SK-N-SH (cell line): ENCODE results near the gene ETV6.

ENCODE experiments used
- CHD2 ChIP-seq: fragments of 150-350 bp; IDR thresholded peaks from 2 replicates; pipeline ENCODE4 v1.6.1; 2018; ENCODE audit warnings: low read length; ENCODE audit not compliant: partially characterized antibody
- ELF1 ChIP-seq: IDR thresholded peaks from 2 replicates; pipeline ENCODE4 v1.4.0; 2012
- EP300 ChIP-seq, 2 experiments: IDR thresholded peaks; 2 replicates each; pipeline versions ENCODE4 v1.4.0 to v1.6.1; 2012; ENCODE audit warnings: borderline replicate concordance in 1 of 2, low read depth in 1 of 2, low read length in 1 of 2
- FOSL2 ChIP-seq: IDR thresholded peaks from 2 replicates; pipeline ENCODE4 v1.4.0; 2012; ENCODE audit warnings: low read depth, mild to moderate bottlenecking, moderate library complexity, borderline replicate concordance
- FOXM1 ChIP-seq: IDR thresholded peaks from 2 replicates; pipeline ENCODE4 v1.4.0; 2012; ENCODE audit warnings: low read depth, mild to moderate bottlenecking
- GABPA ChIP-seq: IDR thresholded peaks from 2 replicates; pipeline ENCODE4 v1.4.0; 2012; ENCODE audit warnings: low read depth, mild to moderate bottlenecking
- JUND ChIP-seq: IDR thresholded peaks from 2 replicates; pipeline ENCODE4 v1.4.0; 2012
- TAF1 ChIP-seq: IDR thresholded peaks from 2 replicates; pipeline ENCODE4 v1.6.1; 2012; ENCODE audit warnings: low read depth, mild to moderate bottlenecking, low read length, moderate library complexity, borderline replicate concordance
- TCF12 ChIP-seq: IDR thresholded peaks from 2 replicates; pipeline ENCODE4 v1.4.0; 2012
- TF ChIP-seq, protein P1 (sequence below): fragments of 200-600 bp; sonication (generic); IDR thresholded peaks from 2 replicates; pipeline ENCODE4 v1.6.1; 2017; ENCODE audit warnings: antibody characterized with exemption, mild to moderate bottlenecking, moderate library complexity
- TF ChIP-seq, protein P2 (sequence below): IDR thresholded peaks from 2 replicates; pipeline ENCODE4 v1.6.1; 2012; ENCODE audit warnings: mild to moderate bottlenecking, low read depth, low read length, moderate library complexity
- TF ChIP-seq, protein P3 (sequence below): IDR thresholded peaks from 2 replicates; pipeline ENCODE4 v1.4.0; 2012; ENCODE audit warnings: low read depth

DNA sequence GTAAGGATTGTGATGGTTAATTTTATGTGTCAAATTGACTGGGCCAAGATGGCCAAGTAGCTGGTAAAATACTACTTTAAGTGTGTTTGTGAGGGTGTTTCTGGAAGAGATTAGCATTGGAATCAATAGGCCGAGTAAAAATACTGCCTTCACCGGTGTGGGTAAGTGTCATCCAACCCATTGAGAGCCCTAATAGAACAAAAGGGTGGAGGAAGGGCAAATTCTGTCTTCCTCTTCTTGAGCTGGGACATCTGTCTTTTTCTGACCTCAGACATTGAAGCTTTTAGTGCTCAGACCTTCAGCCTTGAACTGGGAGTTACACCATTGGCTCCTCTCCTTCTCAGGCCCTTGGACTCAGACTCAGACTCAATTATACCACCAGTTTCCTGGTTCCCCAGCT, 8.0 kb upstream of the ETV6 start:
- TF ChIP-seq GABPA: no peak
- TF ChIP-seq ELF1: no peak
- TF ChIP-seq, protein P1, sequence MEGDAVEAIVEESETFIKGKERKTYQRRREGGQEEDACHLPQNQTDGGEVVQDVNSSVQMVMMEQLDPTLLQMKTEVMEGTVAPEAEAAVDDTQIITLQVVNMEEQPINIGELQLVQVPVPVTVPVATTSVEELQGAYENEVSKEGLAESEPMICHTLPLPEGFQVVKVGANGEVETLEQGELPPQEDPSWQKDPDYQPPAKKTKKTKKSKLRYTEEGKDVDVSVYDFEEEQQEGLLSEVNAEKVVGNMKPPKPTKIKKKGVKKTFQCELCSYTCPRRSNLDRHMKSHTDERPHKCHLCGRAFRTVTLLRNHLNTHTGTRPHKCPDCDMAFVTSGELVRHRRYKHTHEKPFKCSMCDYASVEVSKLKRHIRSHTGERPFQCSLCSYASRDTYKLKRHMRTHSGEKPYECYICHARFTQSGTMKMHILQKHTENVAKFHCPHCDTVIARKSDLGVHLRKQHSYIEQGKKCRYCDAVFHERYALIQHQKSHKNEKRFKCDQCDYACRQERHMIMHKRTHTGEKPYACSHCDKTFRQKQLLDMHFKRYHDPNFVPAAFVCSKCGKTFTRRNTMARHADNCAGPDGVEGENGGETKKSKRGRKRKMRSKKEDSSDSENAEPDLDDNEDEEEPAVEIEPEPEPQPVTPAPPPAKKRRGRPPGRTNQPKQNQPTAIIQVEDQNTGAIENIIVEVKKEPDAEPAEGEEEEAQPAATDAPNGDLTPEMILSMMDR: no peak
- no peak for TF ChIP-seq FOSL2
- no peak for TF ChIP-seq FOXM1
- TF ChIP-seq TAF1: no peak
- TF ChIP-seq, protein P2, sequence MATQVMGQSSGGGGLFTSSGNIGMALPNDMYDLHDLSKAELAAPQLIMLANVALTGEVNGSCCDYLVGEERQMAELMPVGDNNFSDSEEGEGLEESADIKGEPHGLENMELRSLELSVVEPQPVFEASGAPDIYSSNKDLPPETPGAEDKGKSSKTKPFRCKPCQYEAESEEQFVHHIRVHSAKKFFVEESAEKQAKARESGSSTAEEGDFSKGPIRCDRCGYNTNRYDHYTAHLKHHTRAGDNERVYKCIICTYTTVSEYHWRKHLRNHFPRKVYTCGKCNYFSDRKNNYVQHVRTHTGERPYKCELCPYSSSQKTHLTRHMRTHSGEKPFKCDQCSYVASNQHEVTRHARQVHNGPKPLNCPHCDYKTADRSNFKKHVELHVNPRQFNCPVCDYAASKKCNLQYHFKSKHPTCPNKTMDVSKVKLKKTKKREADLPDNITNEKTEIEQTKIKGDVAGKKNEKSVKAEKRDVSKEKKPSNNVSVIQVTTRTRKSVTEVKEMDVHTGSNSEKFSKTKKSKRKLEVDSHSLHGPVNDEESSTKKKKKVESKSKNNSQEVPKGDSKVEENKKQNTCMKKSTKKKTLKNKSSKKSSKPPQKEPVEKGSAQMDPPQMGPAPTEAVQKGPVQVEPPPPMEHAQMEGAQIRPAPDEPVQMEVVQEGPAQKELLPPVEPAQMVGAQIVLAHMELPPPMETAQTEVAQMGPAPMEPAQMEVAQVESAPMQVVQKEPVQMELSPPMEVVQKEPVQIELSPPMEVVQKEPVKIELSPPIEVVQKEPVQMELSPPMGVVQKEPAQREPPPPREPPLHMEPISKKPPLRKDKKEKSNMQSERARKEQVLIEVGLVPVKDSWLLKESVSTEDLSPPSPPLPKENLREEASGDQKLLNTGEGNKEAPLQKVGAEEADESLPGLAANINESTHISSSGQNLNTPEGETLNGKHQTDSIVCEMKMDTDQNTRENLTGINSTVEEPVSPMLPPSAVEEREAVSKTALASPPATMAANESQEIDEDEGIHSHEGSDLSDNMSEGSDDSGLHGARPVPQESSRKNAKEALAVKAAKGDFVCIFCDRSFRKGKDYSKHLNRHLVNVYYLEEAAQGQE: no peak
- TF ChIP-seq TCF12: no peak
- TF ChIP-seq JUND: no peak
- no peak for TF ChIP-seq EP300 (IDR thresholded peaks at IDR 0.05; ENCODE audit: borderline replicate concordance in 1 of 2, low read depth in 1 of 2, low read length in 1 of 2)
- TF ChIP-seq CHD2: no peak
- TF ChIP-seq, protein P3, sequence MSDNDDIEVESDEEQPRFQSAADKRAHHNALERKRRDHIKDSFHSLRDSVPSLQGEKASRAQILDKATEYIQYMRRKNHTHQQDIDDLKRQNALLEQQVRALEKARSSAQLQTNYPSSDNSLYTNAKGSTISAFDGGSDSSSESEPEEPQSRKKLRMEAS: no peak
